ENCODE data around the gene PCDH20. TPM values are rescaled to one million over a fixed set of nuclear protein-coding genes. Genes with fewer than 3 reads are reported as not detected.
"Not testable (repeated sequence)": the region's sequence is repeated elsewhere in the genome, so short reads cannot be mapped to it uniquely, and the experiment has no call there.

The PCDH20 gene
- total RNA-seq, 1 donor from 2014 or later: 3.3 TPM

DNA sequence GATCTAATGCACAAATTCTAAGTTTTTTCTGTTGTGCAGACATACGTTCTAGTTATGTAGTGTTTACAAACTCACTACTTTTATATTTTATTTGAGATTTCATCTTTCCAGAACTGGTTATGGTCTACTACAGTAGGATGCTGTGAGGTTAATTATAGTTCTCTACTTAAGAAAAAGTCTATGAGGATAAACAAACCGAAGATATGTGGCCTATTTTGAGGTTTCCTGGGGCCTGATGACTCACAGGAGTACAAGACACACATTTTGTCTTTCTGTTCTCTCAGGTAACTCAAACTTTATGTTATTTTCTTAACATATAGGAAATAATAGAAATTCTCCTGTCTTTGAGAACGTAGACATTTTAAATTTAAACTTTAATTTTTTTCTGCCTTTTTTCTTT, 45.1 kb downstream of the PCDH20 start:
- no peaks in the 10 kb centered on the region for H3K27me3 ChIP-seq
- H3K9me3 ChIP-seq: no peaks in the 10 kb centered on the region
- no peak overlapping the region for H3K27ac ChIP-seq
- H3K4me1 ChIP-seq: no peaks in the 10 kb centered on the region
- DNase-seq (ENCODE audit: low spot score in 2 of 2): no peak
- TF ChIP-seq, protein P1, sequence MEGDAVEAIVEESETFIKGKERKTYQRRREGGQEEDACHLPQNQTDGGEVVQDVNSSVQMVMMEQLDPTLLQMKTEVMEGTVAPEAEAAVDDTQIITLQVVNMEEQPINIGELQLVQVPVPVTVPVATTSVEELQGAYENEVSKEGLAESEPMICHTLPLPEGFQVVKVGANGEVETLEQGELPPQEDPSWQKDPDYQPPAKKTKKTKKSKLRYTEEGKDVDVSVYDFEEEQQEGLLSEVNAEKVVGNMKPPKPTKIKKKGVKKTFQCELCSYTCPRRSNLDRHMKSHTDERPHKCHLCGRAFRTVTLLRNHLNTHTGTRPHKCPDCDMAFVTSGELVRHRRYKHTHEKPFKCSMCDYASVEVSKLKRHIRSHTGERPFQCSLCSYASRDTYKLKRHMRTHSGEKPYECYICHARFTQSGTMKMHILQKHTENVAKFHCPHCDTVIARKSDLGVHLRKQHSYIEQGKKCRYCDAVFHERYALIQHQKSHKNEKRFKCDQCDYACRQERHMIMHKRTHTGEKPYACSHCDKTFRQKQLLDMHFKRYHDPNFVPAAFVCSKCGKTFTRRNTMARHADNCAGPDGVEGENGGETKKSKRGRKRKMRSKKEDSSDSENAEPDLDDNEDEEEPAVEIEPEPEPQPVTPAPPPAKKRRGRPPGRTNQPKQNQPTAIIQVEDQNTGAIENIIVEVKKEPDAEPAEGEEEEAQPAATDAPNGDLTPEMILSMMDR (IDR thresholded peaks at IDR 0.05): no peak
- H3K36me3 ChIP-seq: no peaks in the 10 kb centered on the region
- H3K4me3 ChIP-seq: no peak overlapping the region
- intact Hi-C loops (cut with DNase I): loop anchor here (10.0 kb wide), 1 partner anchor 94 kb away; no protein-coding TSS in a partner anchor

DNA sequence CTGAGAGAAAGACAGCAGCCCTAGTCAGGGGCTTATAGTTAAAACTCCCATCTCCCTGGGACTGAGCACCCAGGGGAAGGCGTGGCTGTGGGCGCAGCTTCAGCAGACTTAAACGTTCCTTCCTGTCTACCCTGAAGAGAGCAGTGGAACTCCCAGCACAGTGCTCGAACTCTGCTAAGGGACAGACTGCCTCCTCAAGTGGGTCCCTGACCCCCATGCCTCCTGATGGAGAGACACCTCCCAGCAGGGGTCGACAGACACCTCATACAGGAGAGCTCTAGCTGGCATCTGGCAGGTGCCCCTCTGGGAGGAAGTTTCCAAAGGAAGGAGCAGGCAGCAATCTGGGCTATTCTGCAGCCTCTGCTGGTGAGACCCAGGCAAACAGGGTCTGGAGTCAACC, 51.0 kb downstream of the PCDH20 start:
- H3K4me3 ChIP-seq; intact Hi-C loops (cut with DNase I); H3K27me3 ChIP-seq; H3K9me3 ChIP-seq; H3K36me3 ChIP-seq; H3K4me1 ChIP-seq; DNase-seq (ENCODE audit: low spot score in 2 of 2); H3K27ac ChIP-seq: not testable (repeated sequence)

DNA sequence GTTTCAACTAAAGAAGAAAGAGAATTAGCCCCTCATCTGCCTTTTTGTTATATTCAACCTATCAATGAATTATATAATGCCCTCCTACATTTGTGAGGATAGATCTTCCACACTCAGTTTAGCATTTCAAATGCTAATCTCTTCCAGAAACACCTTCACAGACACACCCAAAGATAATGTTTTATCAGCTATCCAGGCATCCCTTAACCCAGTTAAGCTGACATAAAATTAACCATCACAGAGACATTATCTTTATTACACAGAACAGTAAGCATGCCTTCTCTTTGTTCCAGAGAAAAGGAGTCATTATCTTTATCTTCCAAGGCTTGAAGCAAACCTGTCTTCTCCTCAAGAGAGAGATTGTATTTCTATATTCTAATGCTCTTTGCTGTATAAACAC, 53.1 kb downstream of the PCDH20 start:
- Histone ChIP-seq H3K27ac (no peak overlapping the region), H3K27me3 (no peaks in the 10 kb centered on the region), H3K36me3 (no peaks in the 10 kb centered on the region), H3K4me1 (no peaks in the 10 kb centered on the region), H3K4me3 (no peak overlapping the region), H3K9me3 (no peaks in the 10 kb centered on the region)
- DNase-seq (ENCODE audit: low spot score in 2 of 2): no peak
- TF ChIP-seq, protein P1 (IDR thresholded peaks at IDR 0.05): no peak
- intact Hi-C loops (cut with DNase I): no loop called here

All from ascending aorta (tissue), 2 donors.